IPS-15b (cell line): Measurements from ENCODE around the gene KCNH8.

ENCODE experiments used
- H3K27me3 ChIP-seq: one replicate; pipeline ENCODE4 v1.6.1; 2013; ENCODE audit warnings: low read length; ENCODE audit not compliant: control insufficient read depth, insufficient read depth
- H3K36me3 ChIP-seq: one replicate; pipeline ENCODE4 v1.6.1; 2013; ENCODE audit warnings: low read length; ENCODE audit not compliant: control insufficient read depth, insufficient read depth
- H3K4me1 ChIP-seq: one replicate; pipeline ENCODE4 v1.6.1; 2013; ENCODE audit warnings: mild to moderate bottlenecking, low read length; ENCODE audit not compliant: control insufficient read depth, insufficient read depth
- H3K4me3 ChIP-seq: one replicate; pipeline ENCODE4 v1.5.1; 2013; ENCODE audit warnings: low read depth, low read length
- H3K9ac ChIP-seq: one replicate; pipeline ENCODE4 v1.6.1; 2013; ENCODE audit warnings: low read depth, mild to moderate bottlenecking, low read length
- H3K9me3 ChIP-seq: one replicate; pipeline ENCODE4 v1.6.1; 2013; ENCODE audit warnings: mild to moderate bottlenecking, low read length; ENCODE audit not compliant: control insufficient read depth, insufficient read depth

Gene KCNH8

DNA sequence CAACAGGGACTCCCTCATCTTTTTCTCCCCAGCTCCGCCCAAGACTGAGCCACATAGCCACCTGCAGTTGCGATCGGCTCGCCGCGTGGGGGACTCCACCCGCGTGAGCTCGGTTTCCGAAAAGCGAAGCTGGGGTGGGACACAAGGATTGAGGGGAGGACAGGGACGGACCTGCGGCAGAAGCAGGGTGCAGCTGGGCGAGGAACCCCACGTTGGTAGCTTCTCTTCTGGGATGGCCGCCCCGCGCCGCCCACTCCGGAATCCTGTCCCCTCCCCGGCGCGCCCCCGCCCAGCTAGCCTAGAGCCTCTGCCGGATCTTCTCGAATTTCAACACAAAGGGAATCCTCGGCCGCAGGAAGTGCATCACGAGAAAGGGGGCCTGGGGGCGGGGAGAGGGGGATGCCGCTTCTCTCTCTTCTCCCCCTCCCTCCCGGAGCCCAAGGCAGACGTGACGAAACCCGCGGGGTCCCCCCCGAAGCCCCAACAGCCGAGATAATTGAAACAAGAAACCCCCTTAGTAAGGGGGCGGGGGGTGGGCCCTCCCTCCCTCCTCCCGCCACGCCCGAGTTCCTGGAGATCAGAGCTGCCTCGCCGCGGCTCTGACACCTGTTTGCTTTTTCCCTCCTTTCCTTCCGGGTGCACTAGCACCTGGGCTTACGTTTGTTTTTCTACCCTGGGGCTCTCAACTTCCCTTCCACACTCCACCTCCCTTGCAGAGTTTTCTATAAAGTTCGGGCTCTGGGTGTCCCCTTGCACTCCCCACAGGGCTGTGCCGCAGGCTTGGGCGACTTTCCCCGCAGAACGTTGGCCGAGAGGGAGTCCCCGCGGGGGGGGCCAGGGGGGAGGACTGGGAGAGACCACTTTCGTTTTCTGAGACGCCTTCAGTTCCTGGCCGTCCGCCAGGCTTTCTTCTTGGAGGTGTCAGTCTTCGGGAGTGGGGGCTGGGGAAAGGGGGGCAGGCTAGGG, 1.3 kb upstream of the KCNH8 start:
- Histone ChIP-seq H3K4me3 (peak overlapping the region; percentile 80), H3K27me3 (peaks cover 7% of the 10 kb centered on the region), H3K4me1 (peaks cover 4% of the 10 kb centered on the region), H3K36me3 (no peaks in the 10 kb centered on the region), H3K9me3 (no peaks in the 10 kb centered on the region), H3K9ac (peak overlapping the region; percentile 80)

DNA sequence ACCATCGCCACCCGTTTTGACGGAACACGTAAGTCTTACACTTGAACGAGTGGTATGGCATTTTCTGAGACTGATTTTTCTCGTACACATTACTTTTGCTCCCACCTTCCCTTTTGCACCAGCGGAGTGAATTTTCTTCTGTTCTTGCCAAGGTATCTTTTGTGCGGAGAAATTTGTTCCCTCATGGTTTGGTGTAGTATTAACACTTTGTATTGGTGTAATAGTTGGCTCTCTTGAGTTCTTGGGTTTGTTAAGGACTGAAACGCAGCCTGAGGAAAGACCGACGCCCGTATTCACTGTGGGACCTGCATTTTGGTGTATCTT, 420 bp downstream of the KCNH8 start:
- Histone ChIP-seq H3K27me3 (peaks cover 7% of the 10 kb centered on the region), H3K9ac (peak overlapping the region; percentile 56), H3K9me3 (no peaks in the 10 kb centered on the region), H3K4me1 (no peaks in the 10 kb centered on the region), H3K36me3 (no peaks in the 10 kb centered on the region), H3K4me3 (peak overlapping the region; percentile 90)

DNA sequence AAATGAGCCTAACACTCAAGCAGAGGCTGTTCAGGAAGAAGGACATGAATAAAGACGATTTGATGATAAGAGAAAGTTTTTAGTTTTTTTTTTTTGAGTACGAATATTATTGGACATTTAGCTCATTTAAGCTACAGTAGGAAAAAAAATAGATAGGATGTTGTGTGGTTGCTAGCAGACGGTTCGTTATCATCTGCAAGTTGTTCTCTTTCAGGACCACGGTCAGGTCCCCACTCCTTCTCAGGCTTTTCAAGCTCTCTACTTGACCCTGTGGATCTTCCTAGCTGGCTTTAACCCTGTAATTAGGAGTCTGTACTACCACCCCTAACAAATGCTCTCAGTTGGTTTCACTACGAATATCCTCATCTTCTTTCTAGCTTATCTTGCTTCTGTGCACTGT, 1.1 kb downstream of the KCNH8 start:
- Histone ChIP-seq H3K27me3 (peaks cover 7% of the 10 kb centered on the region), H3K9ac (no peak overlapping the region), H3K36me3 (no peaks in the 10 kb centered on the region), H3K4me1 (no peaks in the 10 kb centered on the region), H3K4me3 (peak overlapping the region; percentile 90), H3K9me3 (no peaks in the 10 kb centered on the region)

DNA sequence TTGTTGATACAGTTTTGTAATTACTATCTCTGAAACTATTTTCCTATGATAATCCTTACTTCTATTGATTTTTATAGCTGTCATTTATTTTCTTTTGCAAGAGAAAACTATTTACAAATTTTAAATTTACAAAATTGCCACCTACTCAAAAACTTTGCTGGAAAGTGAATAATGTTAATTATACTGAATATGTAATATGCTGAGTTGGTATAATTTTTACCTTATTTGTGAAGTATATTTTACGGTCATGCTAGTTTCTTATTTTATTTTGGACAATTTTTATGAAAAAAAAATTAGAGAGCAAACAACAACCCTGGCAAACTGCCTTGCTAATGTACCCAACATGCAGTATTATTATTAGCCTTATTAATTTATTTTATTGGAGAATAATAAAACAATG, 2.9 kb downstream of the KCNH8 start:
- no peaks in the 10 kb centered on the region for H3K4me1 ChIP-seq
- no peaks in the 10 kb centered on the region for H3K9me3 ChIP-seq
- no peak overlapping the region for H3K9ac ChIP-seq
- no peak overlapping the region for H3K4me3 ChIP-seq
- H3K27me3 ChIP-seq, result peaks cover 7% of the 10 kb centered on the region
- no peaks in the 10 kb centered on the region for H3K36me3 ChIP-seq

DNA sequence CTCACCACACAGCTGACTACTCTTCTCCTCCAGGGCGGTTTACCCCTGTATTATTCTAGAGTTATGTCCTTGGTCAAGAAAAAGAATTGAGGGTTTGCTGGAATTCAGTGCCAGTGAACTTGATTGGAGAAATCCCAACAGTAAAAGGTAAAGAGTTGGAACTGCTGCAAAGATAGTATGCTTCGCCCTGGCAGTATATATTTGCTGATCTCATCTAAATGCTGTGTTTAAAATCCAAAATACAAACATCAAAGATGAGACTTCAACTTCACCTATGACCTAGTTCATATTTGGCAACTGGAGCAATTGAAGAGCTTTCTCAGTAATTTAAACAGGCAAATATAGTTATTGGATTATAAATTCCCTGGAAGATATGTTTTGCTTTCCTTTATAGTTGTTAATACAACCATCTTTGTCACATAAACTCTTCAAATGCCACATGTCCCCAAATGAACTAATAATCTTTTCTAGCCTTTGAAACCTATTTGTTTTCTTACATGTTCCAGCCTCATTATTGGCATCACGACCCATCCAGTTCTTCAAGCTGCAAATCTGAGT, 6.5 kb downstream of the KCNH8 start:
- no peaks in the 10 kb centered on the region for H3K27me3 ChIP-seq
- H3K36me3 ChIP-seq, result no peaks in the 10 kb centered on the region
- H3K9me3 ChIP-seq, result no peaks in the 10 kb centered on the region
- H3K9ac ChIP-seq, result no peak overlapping the region
- H3K4me3 ChIP-seq, result no peak overlapping the region
- H3K4me1 ChIP-seq, result no peaks in the 10 kb centered on the region

DNA sequence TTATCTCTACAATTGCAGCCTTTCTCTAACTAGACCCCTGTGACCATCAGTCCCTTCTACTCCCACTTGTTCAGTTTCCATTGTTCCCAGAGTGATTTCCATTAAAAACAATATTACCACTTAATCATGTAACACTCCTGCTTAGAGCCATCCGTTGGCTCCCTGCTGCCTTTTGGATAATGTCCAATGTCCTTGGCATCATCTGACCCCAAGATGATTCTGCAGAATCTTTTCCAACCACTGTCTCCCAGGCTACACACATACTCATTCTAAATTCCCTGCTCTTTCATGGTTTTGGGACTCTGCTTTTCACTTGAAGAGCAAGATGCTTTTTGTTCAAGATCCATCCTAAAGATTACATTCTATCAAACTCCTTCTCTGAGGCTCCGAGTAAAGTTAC, 7.1 kb downstream of the KCNH8 start:
- Histone ChIP-seq H3K4me1 (peaks cover 1% of the 10 kb centered on the region), H3K9ac (no peak overlapping the region), H3K36me3 (no peaks in the 10 kb centered on the region), H3K4me3 (no peak overlapping the region), H3K27me3 (no peaks in the 10 kb centered on the region), H3K9me3 (no peaks in the 10 kb centered on the region)

DNA sequence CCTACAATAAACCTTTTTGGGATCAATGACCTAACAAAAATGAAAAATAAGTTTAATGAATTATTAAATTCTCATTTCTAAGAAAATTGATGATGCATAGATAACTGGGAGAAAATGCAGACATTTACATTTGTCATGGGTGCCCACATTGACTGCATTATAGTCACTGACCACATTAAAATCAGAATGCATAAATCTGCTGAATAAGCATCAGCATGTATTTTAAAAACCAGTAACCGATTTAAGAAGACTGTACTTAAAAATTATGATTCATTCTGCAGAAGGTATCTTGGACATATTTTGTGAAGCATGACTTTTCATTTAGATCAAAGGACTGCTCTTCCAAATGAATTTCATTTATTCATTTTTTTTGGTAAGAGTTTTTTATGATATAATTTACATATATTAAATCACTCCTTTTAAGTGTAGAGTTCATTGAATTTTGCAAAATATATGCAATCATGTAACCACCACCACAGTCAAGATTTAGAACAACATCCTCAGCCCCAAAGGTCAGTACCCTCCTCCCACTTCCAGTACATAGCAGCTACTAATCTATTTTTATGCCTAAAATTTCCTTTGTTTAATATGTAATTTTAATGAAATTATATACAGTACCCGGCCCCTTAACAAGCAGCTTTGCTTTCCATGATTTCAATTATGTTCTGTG, 11.8 kb downstream of the KCNH8 start:
- Histone ChIP-seq H3K36me3 (no peaks in the 10 kb centered on the region), H3K27me3 (no peaks in the 10 kb centered on the region), H3K9ac (no peak overlapping the region), H3K4me3 (no peak overlapping the region), H3K9me3 (no peaks in the 10 kb centered on the region), H3K4me1 (peaks cover 10% of the 10 kb centered on the region)

DNA sequence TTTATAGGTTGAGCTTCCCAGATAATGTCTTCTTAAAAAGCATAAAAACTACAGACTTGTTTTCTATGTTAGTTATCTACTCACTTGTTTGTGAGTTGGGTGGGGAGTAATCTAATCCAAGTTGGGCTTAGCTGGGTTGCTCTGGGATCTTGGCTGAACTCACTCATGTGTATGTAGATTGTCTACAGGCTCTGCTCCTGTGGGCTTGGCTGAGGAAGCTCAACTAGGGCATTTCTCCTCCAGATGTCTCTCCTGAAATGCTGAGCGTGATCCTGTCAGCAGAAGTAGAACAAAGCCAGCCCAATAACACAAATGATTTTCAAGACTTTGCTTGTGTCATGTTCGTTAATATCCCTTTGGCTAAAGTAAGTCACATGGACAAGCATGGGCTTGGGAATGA, 17.3 kb downstream of the KCNH8 start:
- Histone ChIP-seq H3K9ac (no peak overlapping the region), H3K36me3 (no peaks in the 10 kb centered on the region), H3K9me3 (no peaks in the 10 kb centered on the region), H3K4me3 (no peak overlapping the region), H3K4me1 (peaks cover 6% of the 10 kb centered on the region), H3K27me3 (no peaks in the 10 kb centered on the region)

DNA sequence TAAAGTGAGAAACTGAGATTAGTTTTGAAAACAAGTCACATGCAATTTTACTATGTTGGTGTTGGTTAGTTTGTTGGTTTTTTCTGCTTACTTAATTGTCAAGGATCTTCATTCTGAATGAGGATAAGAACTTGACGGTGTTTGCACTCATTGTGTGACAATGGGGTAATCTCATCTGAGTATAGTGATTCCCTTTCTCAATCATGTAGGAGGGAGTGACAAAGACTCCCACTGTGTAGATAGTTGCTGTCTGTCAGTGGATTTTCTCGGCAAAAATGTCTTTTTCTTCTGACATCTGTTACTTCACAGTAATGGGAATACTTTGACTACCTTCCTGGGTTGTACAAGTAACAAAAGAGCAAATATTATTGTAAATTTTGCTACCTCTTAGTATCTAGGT, 23.5 kb downstream of the KCNH8 start:
- no peak overlapping the region for H3K9ac ChIP-seq
- no peaks in the 10 kb centered on the region for H3K9me3 ChIP-seq
- H3K27me3 ChIP-seq, result no peaks in the 10 kb centered on the region
- H3K36me3 ChIP-seq, result no peaks in the 10 kb centered on the region
- H3K4me1 ChIP-seq, result peaks cover 3% of the 10 kb centered on the region
- H3K4me3 ChIP-seq, result no peak overlapping the region

DNA sequence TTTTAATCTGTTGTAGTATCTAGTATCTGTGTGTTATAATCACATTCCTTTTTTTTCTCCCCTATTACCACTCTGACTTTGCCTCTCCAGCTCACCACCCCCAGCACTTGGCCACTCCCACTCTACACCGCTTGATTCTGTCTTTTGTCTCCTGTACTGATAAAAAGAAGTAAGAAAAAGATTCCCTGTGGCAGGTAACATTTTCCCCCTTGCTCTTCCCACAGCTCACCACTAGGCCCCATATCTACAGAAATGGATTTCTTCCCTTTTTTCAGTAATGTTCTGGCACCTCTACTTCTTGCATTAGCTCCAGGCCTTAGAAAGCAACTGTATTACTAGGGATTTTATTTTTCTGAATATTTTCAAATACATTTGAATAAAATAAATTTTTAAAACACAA, 25.6 kb downstream of the KCNH8 start:
- Histone ChIP-seq H3K9me3 (no peaks in the 10 kb centered on the region), H3K9ac (no peak overlapping the region), H3K4me1 (peaks cover 3% of the 10 kb centered on the region), H3K4me3 (no peak overlapping the region), H3K27me3 (no peaks in the 10 kb centered on the region), H3K36me3 (no peaks in the 10 kb centered on the region)

DNA sequence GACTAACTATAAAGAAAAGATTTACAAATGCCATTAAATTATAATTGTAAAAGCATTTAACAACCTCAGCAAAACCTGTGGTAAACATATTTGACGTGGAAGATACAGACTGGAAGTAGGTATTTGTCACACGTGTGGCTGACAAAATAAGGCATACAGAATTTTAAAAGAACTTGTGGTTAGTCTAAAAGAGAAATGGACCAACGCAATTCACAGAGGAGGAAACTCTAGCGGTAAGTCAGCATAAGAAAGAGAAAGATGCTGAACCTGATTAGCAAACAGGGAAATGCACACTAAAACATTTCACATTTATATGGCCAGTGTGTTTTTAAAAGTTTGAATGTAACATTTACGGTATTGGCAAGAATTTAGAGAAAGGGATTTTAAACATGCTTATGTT, 35.3 kb downstream of the KCNH8 start:
- Histone ChIP-seq H3K9me3 (no peaks in the 10 kb centered on the region), H3K4me3 (no peak overlapping the region), H3K9ac (no peak overlapping the region), H3K27me3 (no peaks in the 10 kb centered on the region), H3K4me1 (no peaks in the 10 kb centered on the region), H3K36me3 (no peaks in the 10 kb centered on the region)

DNA sequence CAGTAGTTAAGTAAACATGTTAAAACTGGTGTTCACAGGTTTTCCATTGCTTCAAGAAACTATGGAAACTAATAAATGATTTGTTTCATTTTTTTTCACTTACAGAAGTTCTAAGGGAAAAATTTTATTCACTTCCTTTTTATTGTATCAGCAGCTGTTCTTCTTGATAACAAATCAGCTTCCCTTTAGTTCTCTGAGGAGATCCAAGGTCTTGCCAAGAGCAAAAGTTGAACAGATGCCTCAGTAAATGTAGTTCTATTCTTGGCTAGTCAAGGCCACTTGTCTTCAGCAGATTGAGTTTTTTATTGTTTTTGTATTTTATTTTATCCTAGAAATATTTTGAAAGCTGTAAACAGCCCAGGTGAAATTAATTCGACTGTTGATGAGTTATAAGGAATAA, 41.8 kb downstream of the KCNH8 start:
- Histone ChIP-seq H3K9ac (no peak overlapping the region), H3K9me3 (no peaks in the 10 kb centered on the region), H3K36me3 (no peaks in the 10 kb centered on the region), H3K4me3 (no peak overlapping the region), H3K27me3 (no peaks in the 10 kb centered on the region), H3K4me1 (no peaks in the 10 kb centered on the region)
